ENCODE data around the gene PDE8A. TPM values are rescaled to one million over a fixed set of nuclear protein-coding genes. Genes with fewer than 3 reads are reported as not detected.

Gene PDE8A
- total and polyA plus RNA-seq, 3 donors from 2014 or later: 27.8 to 67.8 (median 67.3) TPM

GRCh38 chr15:85154061-85154460 is 172.4 kb downstream of the PDE8A start:
- Histone ChIP-seq H3K27ac (no peak overlapping the region), H3K9me3 (no peaks in the 10 kb centered on the region), H3K4me3 (no peak overlapping the region), H3K27me3 (no peaks in the 10 kb centered on the region), H3K4me1 (no peaks in the 10 kb centered on the region), H3K36me3 (ENCODE audit: low read depth, missing control alignments) (no peaks in the 10 kb centered on the region)
- 59 to 70% methylated on average over 2 of the region's 2 CpGs for WGBS, 2 donors
- DNase-seq: no peak
- TF ChIP-seq CTCF (IDR thresholded peaks at IDR 0.05) (no peak), POLR2A (IDR thresholded peaks at IDR 0.05) (no peak)
- intact Hi-C loops (cut with DNase I; ENCODE audit: low total_unique reads): no loop called here

GRCh38 chr15:85155360-85155759 is 173.7 kb downstream of the PDE8A start:
- no peak overlapping the region for H3K4me3 ChIP-seq
- H3K27ac ChIP-seq: no peak overlapping the region
- H3K4me1 ChIP-seq: no peaks in the 10 kb centered on the region
- TF ChIP-seq CTCF (IDR thresholded peaks at IDR 0.05) (no peak), POLR2A (IDR thresholded peaks at IDR 0.05) (no peak)
- intact Hi-C loops (cut with DNase I; ENCODE audit: low total_unique reads): no loop called here
- WGBS, 2 donors: 48 to 76% methylated on average over 9 of the region's 9 CpGs
- H3K27me3 ChIP-seq: no peaks in the 10 kb centered on the region
- DNase-seq: no peak
- no peaks in the 10 kb centered on the region for H3K9me3 ChIP-seq
- H3K36me3 ChIP-seq (ENCODE audit: low read depth, missing control alignments): no peaks in the 10 kb centered on the region

GRCh38 chr15:85155857-85156256 is 174.2 kb downstream of the PDE8A start:
- H3K36me3 ChIP-seq (ENCODE audit: low read depth, missing control alignments): no peaks in the 10 kb centered on the region
- 76 to 77% methylated on average over 1 of the region's 1 CpG for WGBS, 2 donors
- H3K27me3 ChIP-seq: no peaks in the 10 kb centered on the region
- H3K4me3 ChIP-seq: no peak overlapping the region
- TF ChIP-seq CTCF (IDR thresholded peaks at IDR 0.05) (no peak), POLR2A (IDR thresholded peaks at IDR 0.05) (no peak)
- H3K4me1 ChIP-seq: no peaks in the 10 kb centered on the region
- intact Hi-C loops (cut with DNase I; ENCODE audit: low total_unique reads): no loop called here
- no peaks in the 10 kb centered on the region for H3K9me3 ChIP-seq
- no peak for DNase-seq
- H3K27ac ChIP-seq: no peak overlapping the region

GRCh38 chr15:85157344-85157743 is 175.7 kb downstream of the PDE8A start:
- Histone ChIP-seq H3K27me3 (no peaks in the 10 kb centered on the region), H3K27ac (no peak overlapping the region), H3K36me3 (ENCODE audit: low read depth, missing control alignments) (no peaks in the 10 kb centered on the region), H3K4me3 (no peak overlapping the region), H3K9me3 (no peaks in the 10 kb centered on the region), H3K4me1 (no peaks in the 10 kb centered on the region)
- intact Hi-C loops (cut with DNase I; ENCODE audit: low total_unique reads): no loop called here
- TF ChIP-seq POLR2A (IDR thresholded peaks at IDR 0.05): no peak
- TF ChIP-seq CTCF (IDR thresholded peaks at IDR 0.05): no peak
- no peak for DNase-seq

- no peak overlapping the region for H3K27ac ChIP-seq
- H3K36me3 ChIP-seq (ENCODE audit: low read depth, missing control alignments): no peaks in the 10 kb centered on the region
- WGBS, 2 donors: 100% methylated on average over 1 of the region's 1 CpG
- intact Hi-C loops (cut with DNase I; ENCODE audit: low total_unique reads): no loop called here
- H3K4me3 ChIP-seq: no peak overlapping the region
- no peaks in the 10 kb centered on the region for H3K9me3 ChIP-seq
- H3K4me1 ChIP-seq: no peaks in the 10 kb centered on the region
- no peaks in the 10 kb centered on the region for H3K27me3 ChIP-seq
- no peak for DNase-seq
- TF ChIP-seq POLR2A (IDR thresholded peaks at IDR 0.05) (no peak), CTCF (IDR thresholded peaks at IDR 0.05) (no peak)
Measured at GRCh38 chr15:85162237-85162636, 180.6 kb downstream of the PDE8A start.
